HepG2 (cell line): Measurements from ENCODE around the gene OR7A5. TPM values are rescaled to one million over a fixed set of nuclear protein-coding genes. Genes with fewer than 3 reads are reported as not detected.
A peak's percentile ranks its signal among the peaks of the same experiment; 100 is the strongest.

Source experiments
- BRD4 ChIP-seq: sonication (generic); formaldehyde crosslinking; IDR thresholded peaks from 2 replicates; pipeline ENCODE4 v1.4.0; 2020; ENCODE audit warnings: missing genetic modification reagents
- EED ChIP-seq: sonication (generic); formaldehyde crosslinking; IDR thresholded peaks from 2 replicates; pipeline ENCODE4 v1.5.0; 2020; ENCODE audit warnings: mild to moderate bottlenecking, missing genetic modification reagents
- EP300 ChIP-seq, 3 experiments: sonication (generic) in 1 of 3; formaldehyde crosslinking in 1 of 3; IDR thresholded peaks; 2 replicates each; pipeline versions ENCODE4 v1.5.1 to v1.6.1; 2011 to 2020; ENCODE audit warnings: low read depth in 2 of 3, low read length in 2 of 3, borderline replicate concordance in 1 of 3, improper control_type of control experiment in 1 of 3, mild to moderate bottlenecking in 1 of 3, missing genetic modification reagents in 1 of 3, moderate library complexity in 1 of 3
- FOXK2 ChIP-seq: fragments of 450-650 bp; IDR thresholded peaks from 2 replicates; pipeline ENCODE4 v1.6.1; 2016
- FOXO1 ChIP-seq: sonication (generic); formaldehyde crosslinking; IDR thresholded peaks from 2 replicates; pipeline ENCODE4 v1.4.0; 2020; ENCODE audit warnings: missing genetic modification reagents
- NR2F1 ChIP-seq, 2 experiments: fragments of 450-650 bp in 1 of 2; formaldehyde crosslinking in 1 of 2; IDR thresholded peaks; 2 replicates each; pipeline versions ENCODE4 v1.5.0 to v1.6.1; 2016 to 2020; ENCODE audit warnings: mild to moderate bottlenecking in 1 of 2, missing compliant biosample characterization in 1 of 2, missing genetic modification reagents in 1 of 2, moderate library complexity in 1 of 2
- RXRB ChIP-seq: IDR thresholded peaks from 2 replicates; pipeline ENCODE4 v1.6.1; 2016; ENCODE audit warnings: borderline replicate concordance, missing genetic modification reagents, missing compliant biosample characterization
- SMARCC2 ChIP-seq: fragments of 450-650 bp; IDR thresholded peaks from 2 replicates; pipeline ENCODE4 v1.6.1; 2017; ENCODE audit warnings: antibody characterized with exemption, mild to moderate bottlenecking
- SRF ChIP-seq: IDR thresholded peaks from 2 replicates; pipeline ENCODE4 v1.6.1; 2011; ENCODE audit warnings: mild to moderate bottlenecking, low read depth, low read length, moderate library complexity
- STAG1 ChIP-seq: sonication (generic); formaldehyde crosslinking; IDR thresholded peaks from 2 replicates; pipeline ENCODE4 v1.4.0; 2020; ENCODE audit warnings: missing genetic modification reagents
- XRCC5 ChIP-seq: fragments of 200-400 bp; formaldehyde crosslinking; optimal IDR thresholded peaks from 2 replicates; pipeline ENCODE3; 2017; ENCODE audit warnings: mild to moderate bottlenecking, low read length
- ZKSCAN8 ChIP-seq: IDR thresholded peaks from 2 replicates; pipeline ENCODE4 v1.6.1; 2016; ENCODE audit warnings: borderline replicate concordance, missing genetic modification reagents, missing compliant biosample characterization
- ZMYM3 ChIP-seq: sonication (generic); formaldehyde crosslinking; IDR thresholded peaks from 2 replicates; pipeline ENCODE4 v1.5.1; 2020; ENCODE audit warnings: mild to moderate bottlenecking, missing genetic modification reagents
- ZNF207 ChIP-seq: fragments of 450-650 bp; IDR thresholded peaks from 2 replicates; pipeline ENCODE4 v1.6.1; 2016; ENCODE audit warnings: antibody characterized with exemption, borderline replicate concordance
- ZNF343 ChIP-seq: sonication (generic); formaldehyde crosslinking; IDR thresholded peaks from 2 replicates; pipeline ENCODE4 v1.4.0; 2020; ENCODE audit warnings: mild to moderate bottlenecking, missing genetic modification reagents
- ZNF432 ChIP-seq: sonication (generic); formaldehyde crosslinking; IDR thresholded peaks from 2 replicates; pipeline ENCODE4 v1.5.0; 2020; ENCODE audit warnings: missing genetic modification reagents, mild to moderate bottlenecking, borderline replicate concordance
- ZNF451 ChIP-seq: sonication (generic); formaldehyde crosslinking; IDR thresholded peaks from 2 replicates; pipeline ENCODE4 v1.5.0; 2020; ENCODE audit warnings: mild to moderate bottlenecking, missing genetic modification reagents
- ZNF460 ChIP-seq: sonication (generic); formaldehyde crosslinking; IDR thresholded peaks from 2 replicates; pipeline ENCODE4 v1.5.1; 2020; ENCODE audit warnings: missing genetic modification reagents, mild to moderate bottlenecking, borderline replicate concordance
- ZNF678 ChIP-seq: sonication (generic); formaldehyde crosslinking; IDR thresholded peaks from 2 replicates; pipeline ENCODE4 v1.4.0; 2020; ENCODE audit warnings: mild to moderate bottlenecking, missing genetic modification reagents
- ZNF7 ChIP-seq: IDR thresholded peaks from 2 replicates; pipeline ENCODE4 v1.6.1; 2016; ENCODE audit warnings: missing biosample characterization, missing genetic modification reagents
- ZNF790 ChIP-seq: sonication (generic); formaldehyde crosslinking; IDR thresholded peaks from 2 replicates; pipeline ENCODE4 v1.8.0; 2022; ENCODE audit warnings: missing genetic modification reagents, mild to moderate bottlenecking, borderline replicate concordance
- polyA plus RNA-seq, 8 experiments: library from polyadenylated mRNA; depleted of rRNA in 3 of 8; stranded (reverse) in 7 of 8; unstranded in 1 of 8; fragments of >200 nt; fragmentation: Illumina TruSeq in 4 of 8; extraction: Trizol in 4 of 8; gene quantifications; 2 replicates each; pipeline versions ENCODE4 v1.2.1 to v1.2.3, GENCODE V29; 2011 to 2016; ENCODE audit warnings: low read depth in 4 of 8, missing spikeins in 1 of 8, mixed read lengths in 1 of 8; ENCODE audit not compliant: insufficient read depth in 1 of 8
- total RNA-seq, 5 experiments: library from RNA; depleted of rRNA; stranded (reverse); fragments of >200 nt; fragmentation: Illumina TruSeq; extraction: Trizol; gene quantifications; 2 replicates each; pipeline ENCODE4 v1.2.3, GENCODE V29; 2016; ENCODE audit warnings: low read depth in 1 of 5
- TF ChIP-seq, protein P1 (sequence below): sonication (generic); formaldehyde crosslinking; IDR thresholded peaks from 2 replicates; pipeline ENCODE4 v1.8.1; 2023; ENCODE audit warnings: missing genetic modification reagents, inconsistent platforms, borderline replicate concordance
- TF ChIP-seq, protein P2 (sequence below): sonication (generic); formaldehyde crosslinking; IDR thresholded peaks from 2 replicates; pipeline ENCODE4 v1.5.1; 2020; ENCODE audit warnings: mild to moderate bottlenecking, missing genetic modification reagents, moderate library complexity
- TF ChIP-seq, protein P3 (sequence below): sonication (generic); formaldehyde crosslinking; IDR thresholded peaks from 2 replicates; pipeline ENCODE4 v1.4.0; 2020; ENCODE audit warnings: mild to moderate bottlenecking, missing genetic modification reagents

OR7A5 gene
- total and polyA plus RNA-seq, 2 of the 13 experiments (the other 11 are each of a cell fraction or from before 2014, with no cell fraction given), result not detected

DNA sequence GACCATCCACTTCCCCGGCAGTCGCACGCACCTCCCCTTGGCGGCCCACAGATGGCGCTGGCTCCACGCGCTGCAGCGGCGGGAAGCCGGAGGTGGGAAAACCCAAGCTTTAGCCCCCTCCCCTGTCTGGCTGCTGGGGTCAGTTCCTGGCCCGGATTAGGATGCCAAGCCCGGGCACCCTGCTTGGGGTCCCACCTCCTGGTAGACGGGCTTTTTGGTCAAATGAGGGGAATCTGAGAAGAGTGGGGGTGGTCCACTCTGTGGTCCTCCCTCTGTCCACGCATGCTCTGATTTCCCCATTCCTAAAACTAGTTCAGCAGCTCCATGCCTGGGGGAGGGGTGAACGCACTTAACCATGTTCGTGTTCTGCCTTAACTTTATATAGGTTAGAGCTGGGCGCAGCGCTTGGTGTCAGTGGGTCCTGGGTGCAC, 48.5 kb downstream of the OR7A5 start (continued):
- TF ChIP-seq, protein P1, sequence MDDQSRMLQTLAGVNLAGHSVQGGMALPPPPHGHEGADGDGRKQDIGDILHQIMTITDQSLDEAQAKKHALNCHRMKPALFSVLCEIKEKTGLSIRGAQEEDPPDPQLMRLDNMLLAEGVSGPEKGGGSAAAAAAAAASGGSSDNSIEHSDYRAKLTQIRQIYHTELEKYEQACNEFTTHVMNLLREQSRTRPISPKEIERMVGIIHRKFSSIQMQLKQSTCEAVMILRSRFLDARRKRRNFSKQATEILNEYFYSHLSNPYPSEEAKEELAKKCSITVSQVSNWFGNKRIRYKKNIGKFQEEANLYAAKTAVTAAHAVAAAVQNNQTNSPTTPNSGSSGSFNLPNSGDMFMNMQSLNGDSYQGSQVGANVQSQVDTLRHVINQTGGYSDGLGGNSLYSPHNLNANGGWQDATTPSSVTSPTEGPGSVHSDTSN (CRISPR knock-in tag), result no peak
- TF ChIP-seq ZNF451 (CRISPR knock-in tag) (no peak), STAG1 (peak; percentile 65), ZNF790 (0 out of 2 replicates have a peak, but pooled peaks have one; percentile 28), RXRB (CRISPR knock-in tag) (no peak), ZNF7 (CRISPR knock-in tag) (no peak), FOXK2 (no peak), EP300 (IDR thresholded peaks at IDR 0.05; ENCODE audit: low read depth in 2 of 2, low read length in 2 of 2) (no peak), EP300 (CRISPR knock-in tag; IDR thresholded peaks at IDR 0.05; ENCODE audit: borderline replicate concordance) (no peak), ZNF343 (CRISPR knock-in tag) (no peak), ZNF460 (no peak), ZNF207 (no peak), EED (no peak), XRCC5 (peak; percentile 47), FOXO1 (CRISPR knock-in tag) (no peak), ZNF678 (CRISPR knock-in tag) (no peak), NR2F1 (CRISPR knock-in tag; IDR thresholded peaks at IDR 0.05) (no peak), ZMYM3 (no peak), ZKSCAN8 (CRISPR knock-in tag) (no peak), ZNF432 (CRISPR knock-in tag) (no peak), SRF (no peak), SMARCC2 (no peak), BRD4 (no peak)
- TF ChIP-seq, protein P2, sequence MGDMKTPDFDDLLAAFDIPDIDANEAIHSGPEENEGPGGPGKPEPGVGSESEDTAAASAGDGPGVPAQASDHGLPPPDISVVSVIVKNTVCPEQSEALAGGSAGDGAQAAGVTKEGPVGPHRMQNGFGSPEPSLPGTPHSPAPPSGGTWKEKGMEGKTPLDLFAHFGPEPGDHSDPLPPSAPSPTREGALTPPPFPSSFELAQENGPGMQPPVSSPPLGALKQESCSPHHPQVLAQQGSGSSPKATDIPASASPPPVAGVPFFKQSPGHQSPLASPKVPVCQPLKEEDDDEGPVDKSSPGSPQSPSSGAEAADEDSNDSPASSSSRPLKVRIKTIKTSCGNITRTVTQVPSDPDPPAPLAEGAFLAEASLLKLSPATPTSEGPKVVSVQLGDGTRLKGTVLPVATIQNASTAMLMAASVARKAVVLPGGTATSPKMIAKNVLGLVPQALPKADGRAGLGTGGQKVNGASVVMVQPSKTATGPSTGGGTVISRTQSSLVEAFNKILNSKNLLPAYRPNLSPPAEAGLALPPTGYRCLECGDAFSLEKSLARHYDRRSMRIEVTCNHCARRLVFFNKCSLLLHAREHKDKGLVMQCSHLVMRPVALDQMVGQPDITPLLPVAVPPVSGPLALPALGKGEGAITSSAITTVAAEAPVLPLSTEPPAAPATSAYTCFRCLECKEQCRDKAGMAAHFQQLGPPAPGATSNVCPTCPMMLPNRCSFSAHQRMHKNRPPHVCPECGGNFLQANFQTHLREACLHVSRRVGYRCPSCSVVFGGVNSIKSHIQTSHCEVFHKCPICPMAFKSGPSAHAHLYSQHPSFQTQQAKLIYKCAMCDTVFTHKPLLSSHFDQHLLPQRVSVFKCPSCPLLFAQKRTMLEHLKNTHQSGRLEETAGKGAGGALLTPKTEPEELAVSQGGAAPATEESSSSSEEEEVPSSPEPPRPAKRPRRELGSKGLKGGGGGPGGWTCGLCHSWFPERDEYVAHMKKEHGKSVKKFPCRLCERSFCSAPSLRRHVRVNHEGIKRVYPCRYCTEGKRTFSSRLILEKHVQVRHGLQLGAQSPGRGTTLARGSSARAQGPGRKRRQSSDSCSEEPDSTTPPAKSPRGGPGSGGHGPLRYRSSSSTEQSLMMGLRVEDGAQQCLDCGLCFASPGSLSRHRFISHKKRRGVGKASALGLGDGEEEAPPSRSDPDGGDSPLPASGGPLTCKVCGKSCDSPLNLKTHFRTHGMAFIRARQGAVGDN (CRISPR knock-in tag), result 0 out of 2 replicates have a peak, but pooled peaks have one; percentile 24
- TF ChIP-seq, protein P3, sequence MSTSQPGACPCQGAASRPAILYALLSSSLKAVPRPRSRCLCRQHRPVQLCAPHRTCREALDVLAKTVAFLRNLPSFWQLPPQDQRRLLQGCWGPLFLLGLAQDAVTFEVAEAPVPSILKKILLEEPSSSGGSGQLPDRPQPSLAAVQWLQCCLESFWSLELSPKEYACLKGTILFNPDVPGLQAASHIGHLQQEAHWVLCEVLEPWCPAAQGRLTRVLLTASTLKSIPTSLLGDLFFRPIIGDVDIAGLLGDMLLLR (CRISPR knock-in tag), result no peak
